GM18520 (cell line): ENCODE data around the gene CCNI.
"Not testable (repeated sequence)": the region's sequence is repeated elsewhere in the genome, so short reads cannot be mapped to it uniquely, and the experiment has no call there.

ENCODE experiments used
- ATAC-seq: cut with Tn5 transposase; IDR thresholded peaks from one replicate; pipeline ENCODE4 v1.9.1; 2021; ENCODE audit not compliant: unreplicated experiment

CCNI gene, protein sequence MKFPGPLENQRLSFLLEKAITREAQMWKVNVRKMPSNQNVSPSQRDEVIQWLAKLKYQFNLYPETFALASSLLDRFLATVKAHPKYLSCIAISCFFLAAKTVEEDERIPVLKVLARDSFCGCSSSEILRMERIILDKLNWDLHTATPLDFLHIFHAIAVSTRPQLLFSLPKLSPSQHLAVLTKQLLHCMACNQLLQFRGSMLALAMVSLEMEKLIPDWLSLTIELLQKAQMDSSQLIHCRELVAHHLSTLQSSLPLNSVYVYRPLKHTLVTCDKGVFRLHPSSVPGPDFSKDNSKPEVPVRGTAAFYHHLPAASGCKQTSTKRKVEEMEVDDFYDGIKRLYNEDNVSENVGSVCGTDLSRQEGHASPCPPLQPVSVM

GRCh38 chr4:77075869-77076799 lies at the start of gene CCNI:
Gene CCNI (minus strand): TSS chr4:77075989. CDS start chr4:77066362, 9,627 bp downstream.
- ATAC-seq = peak; percentile 43

GRCh38 chr4:77124576-77124975 lies 48.8 kb upstream of the CCNI start:
- no peak for ATAC-seq

DNA sequence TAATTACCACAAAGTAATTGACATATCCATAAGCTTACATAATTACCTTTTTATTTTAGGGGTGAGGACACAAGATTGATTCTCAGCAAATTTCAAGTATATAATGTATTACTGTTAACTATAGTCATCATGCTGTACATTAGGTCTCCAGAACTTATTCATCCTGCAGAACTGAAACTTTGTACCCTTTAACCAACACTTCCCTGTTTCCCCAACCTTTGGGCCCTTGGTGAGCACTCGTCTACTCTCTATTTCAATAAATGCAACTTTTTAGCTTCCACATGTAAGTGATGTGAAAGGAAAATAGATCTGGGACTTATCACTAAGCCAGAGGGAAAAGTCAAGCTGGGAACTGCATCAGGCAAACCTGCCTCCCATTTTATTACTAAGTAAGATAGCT lies 47.6 kb upstream of the CCNI start:
- ATAC-seq = no peak

GRCh38 chr4:77122656-77123055 lies 46.9 kb upstream of the CCNI start:
- no peak for ATAC-seq

- no peak for ATAC-seq
Measured at GRCh38 chr4:77121736-77122240, 46.0 kb upstream of the CCNI start.

DNA sequence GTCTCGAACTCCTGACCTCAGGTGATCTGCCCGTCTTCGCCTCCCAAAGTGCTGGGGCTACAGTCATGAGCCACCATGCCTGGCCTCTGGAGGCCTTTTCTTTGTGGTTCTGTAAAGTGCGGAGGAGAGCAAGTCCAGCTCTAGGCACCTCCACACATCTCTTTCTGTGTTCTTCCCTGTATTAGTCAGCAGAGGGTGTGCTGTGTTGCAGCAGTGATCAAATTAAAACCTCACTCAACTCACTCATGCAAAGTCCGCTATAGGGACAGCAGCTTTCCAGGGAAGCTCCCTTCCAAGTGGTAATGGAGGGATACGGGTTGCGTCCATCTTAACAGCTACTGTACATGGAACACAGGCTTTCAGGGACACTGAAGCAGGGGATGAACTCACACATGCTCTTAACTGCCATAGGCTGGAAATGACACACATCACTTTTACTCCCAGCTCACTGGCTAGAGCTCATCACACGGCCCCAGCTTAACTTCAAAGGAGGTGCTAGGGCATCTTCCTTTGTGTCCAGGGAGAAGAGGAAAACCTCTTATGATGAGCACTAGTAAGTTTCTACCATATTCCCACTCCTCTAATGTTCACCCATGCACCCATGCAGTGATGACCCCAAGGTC lies 45.2 kb upstream of the CCNI start:
- peak; percentile 76 for ATAC-seq

- ATAC-seq = no peak
Measured at GRCh38 chr4:77117721-77118120, 41.9 kb upstream of the CCNI start.

GRCh38 chr4:77113069-77113468 lies 37.3 kb upstream of the CCNI start:
- ATAC-seq = no peak

- ATAC-seq = no peak
Measured at GRCh38 chr4:77110730-77111129, 34.9 kb upstream of the CCNI start.

DNA sequence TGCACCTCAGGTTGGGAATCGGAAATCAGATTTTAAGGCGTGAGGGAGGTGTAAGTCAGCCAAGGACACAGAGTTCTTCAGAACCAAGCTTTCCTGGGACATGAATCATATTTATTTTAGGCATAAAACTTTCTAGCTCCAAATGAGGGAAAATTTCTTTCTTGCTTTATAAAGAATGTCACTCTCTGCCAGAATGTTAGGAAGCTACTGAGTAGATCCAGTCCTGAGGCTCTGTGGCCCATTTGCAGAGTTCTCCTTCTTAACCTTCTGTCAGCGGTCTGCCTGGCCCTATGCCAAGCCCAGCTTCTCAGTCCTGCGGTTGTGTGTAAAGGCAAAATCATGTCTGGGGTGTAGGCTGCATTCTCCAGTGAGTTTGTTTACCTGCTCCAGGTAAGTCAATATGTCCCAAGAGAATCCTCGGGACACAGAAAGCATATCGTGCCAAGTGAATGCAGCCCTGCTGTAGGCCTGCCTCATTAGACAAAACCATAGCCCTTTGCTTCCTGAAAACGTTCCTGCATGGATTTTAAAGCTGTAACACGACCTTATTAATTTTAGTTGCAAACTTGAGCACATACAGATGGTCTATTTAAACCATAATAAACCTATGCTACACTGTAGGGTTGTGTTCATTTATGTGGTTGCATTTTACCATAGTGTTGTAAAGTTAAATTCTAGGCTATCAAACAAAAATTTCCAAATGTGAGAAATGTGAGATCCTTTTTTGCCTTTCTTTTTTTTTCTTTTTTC lies 29.2 kb upstream of the CCNI start:
- no peak for ATAC-seq

DNA sequence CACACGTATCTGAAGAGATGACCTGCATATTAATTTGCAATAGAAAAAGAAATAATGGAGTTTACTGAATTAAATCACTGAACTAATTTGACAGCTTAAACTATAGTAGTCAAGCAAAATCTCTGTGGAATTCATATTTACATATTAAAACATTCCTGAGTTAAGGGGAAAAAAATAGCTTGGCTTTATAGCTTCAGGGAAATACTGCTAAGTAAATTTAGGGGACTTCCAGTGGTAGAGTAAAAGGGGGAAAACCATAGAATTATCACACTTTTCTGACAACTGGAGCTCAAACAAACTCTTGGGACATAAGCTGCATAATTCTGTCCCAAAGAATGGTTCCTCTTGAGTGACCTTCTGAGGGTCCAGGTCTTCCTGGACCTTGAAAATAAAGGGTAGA lies 28.6 kb upstream of the CCNI start:
- no peak for ATAC-seq

GRCh38 chr4:77100234-77100633 lies 24.4 kb upstream of the CCNI start:
- ATAC-seq = no peak

GRCh38 chr4:77097611-77098010 lies 21.8 kb upstream of the CCNI start:
- no peak for ATAC-seq

GRCh38 chr4:77095101-77095821 lies 19.5 kb upstream of the CCNI start:
- peak; percentile 92 for ATAC-seq

DNA sequence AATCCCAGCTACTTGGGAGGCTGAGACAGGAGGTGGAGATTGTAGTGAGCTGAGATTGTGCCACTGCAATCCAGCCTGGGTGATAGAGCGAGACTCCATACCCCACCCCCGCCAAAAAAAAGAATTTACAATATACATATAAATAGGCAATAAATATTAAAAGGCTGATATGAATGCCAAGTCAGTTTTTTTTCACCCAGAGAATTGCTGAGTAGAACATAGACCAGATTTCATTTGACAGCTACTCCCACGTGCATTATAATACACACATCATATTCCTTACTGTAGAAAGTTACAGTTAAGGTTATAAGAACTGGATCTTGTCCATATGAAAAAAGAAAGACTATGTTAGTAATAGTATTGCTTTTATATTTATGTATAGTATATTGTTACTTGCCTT lies 18.7 kb upstream of the CCNI start:
- no peak for ATAC-seq

- no peak for ATAC-seq
Measured at GRCh38 chr4:77093401-77093800, 17.6 kb upstream of the CCNI start.

DNA sequence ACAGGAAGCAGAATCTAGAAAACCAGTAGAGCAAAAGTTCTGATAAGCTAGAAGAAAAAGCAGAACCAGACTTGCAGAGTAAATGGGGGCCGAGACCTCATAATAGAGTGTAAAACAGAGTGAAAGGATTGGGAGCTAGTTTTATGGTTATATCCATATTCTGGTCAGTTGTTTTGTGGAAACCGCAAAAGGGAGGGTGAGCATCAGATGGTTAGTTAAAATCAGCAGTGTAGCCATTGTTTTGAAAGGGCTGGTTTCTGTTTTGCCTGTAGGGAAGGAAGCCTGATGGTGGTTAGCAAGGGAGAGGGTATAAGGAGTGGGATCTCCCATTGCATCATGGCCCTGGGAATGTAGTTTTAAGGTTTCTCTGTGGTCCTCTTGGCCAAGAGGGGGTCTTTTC lies 17.2 kb upstream of the CCNI start:
- no peak for ATAC-seq

GRCh38 chr4:77089866-77090265 lies 14.1 kb upstream of the CCNI start:
- no peak for ATAC-seq

GRCh38 chr4:77087027-77087426 lies 11.2 kb upstream of the CCNI start:
- ATAC-seq = not testable (repeated sequence)

- ATAC-seq = no peak
Measured at GRCh38 chr4:77084019-77084639, 8.3 kb upstream of the CCNI start.
